SHP77 (cell line): Measurements from ENCODE around the gene C1QTNF9B.

ENCODE experiments used
- DNase-seq, 2 experiments: peaks; one replicate each; lab custom pipeline; 2025; lab: John Stamatoyannopoulos, UW

Gene C1QTNF9B

GRCh38 chr13:23859455-23859854 is 37.8 kb downstream of the C1QTNF9B start:
- DNase-seq: no peak

GRCh38 chr13:23858546-23858945 is 38.8 kb downstream of the C1QTNF9B start:
- no peak for DNase-seq

- no peak for DNase-seq
These were observed 41.1 kb downstream of the C1QTNF9B start for GRCh38 chr13:23856008-23856750.

DNA sequence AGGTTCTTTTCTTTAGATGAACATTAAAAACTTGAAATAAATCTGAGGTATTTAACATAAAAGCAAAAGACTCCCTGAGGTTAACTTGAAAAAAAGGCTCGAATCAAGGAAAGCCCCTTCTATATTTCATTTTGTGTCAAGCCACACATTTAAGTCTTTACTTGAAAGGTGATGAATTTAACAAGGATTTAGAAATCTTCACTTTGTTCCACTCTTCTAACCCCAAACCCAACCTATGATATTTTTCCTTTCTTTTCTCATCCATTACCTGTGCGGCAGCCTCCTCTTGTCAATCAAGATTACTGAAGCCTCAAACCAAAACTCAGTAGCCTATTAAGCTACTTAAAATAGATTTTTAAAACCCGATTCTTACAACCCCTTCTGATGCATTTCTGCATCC is 41.9 kb downstream of the C1QTNF9B start:
- no peak for DNase-seq

DNA sequence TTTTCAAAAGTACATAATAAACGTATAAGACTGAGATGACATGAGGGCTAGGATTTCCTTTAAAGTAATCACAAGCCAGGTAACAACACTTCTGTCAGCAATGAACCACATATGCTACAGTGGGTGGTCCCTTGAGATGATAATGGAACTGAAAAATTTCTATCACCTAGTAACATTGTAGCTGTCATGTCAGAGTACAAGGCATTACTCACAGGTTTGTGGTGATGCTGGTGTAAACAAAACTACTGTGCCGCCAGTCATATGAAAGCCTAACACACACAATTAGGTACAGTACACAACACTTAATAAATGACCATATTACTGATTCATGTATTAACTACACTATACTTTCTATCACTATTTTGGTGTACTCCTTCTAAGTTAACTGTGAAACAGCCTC is 45.0 kb downstream of the C1QTNF9B start:
- DNase-seq: no peak

GRCh38 chr13:23851106-23851505 is 46.2 kb downstream of the C1QTNF9B start:
- DNase-seq: no peak

- DNase-seq: no peak
These were observed 47.2 kb downstream of the C1QTNF9B start for GRCh38 chr13:23850134-23850533.

- no peak for DNase-seq
These were observed 47.6 kb downstream of the C1QTNF9B start for GRCh38 chr13:23849670-23850069.

DNA sequence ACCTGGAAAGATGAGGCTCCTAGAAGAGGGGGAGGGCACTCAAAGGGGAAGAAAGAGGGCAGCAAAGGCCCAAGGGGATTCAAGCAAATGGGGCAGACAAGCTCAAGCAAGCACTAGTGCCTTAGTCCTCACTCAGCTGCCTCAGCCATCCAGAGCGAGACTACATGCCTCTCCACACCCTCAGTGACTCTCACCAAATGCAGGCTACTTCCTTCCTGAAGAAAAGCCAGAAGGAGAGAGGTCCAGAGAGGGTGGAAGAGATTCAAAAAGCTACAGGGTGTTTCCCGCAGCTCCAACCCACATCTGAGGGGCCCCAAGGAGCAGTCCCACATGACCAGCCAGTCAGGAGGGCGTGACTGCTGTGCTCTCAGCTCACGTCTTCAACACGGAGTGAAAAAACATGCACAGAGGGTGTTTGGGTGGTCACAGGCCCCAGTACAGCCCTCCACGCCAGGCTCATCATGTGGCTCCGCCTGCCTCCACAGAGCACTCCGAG is 48.6 kb downstream of the C1QTNF9B start:
- DNase-seq: no peak

GRCh38 chr13:23848019-23848418 is 49.3 kb downstream of the C1QTNF9B start:
- DNase-seq: no peak

GRCh38 chr13:23847497-23847896 is 49.8 kb downstream of the C1QTNF9B start:
- DNase-seq: no peak

DNA sequence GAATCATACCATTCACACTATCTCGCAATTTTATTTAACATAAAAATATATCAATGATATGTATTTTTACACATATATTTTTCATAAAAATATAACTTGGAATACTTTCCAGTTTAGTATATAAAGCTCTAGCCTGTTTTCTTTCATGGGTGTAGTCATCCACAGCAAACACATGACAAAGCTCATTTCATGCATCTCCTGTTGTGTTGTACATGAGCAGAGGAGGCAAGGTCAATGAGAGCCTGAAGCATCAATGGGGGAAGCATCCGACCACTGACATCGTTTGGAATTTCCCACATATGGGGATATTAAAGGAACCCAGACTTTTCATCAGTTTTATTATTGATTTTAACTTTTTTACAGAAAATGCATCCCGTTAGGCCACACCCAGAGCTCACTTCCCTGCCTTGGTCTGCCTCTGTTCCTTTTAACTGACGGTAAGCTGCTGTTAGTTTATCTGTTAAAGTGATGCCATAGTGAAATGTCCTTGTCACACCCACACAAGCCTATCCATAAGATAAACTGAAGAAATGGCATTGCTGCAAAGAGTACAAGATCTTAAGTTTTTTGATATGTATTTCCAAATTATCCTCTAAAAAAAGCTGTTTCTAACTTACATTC is 52.1 kb downstream of the C1QTNF9B start:
- no peak for DNase-seq

- no peak for DNase-seq
These were observed 53.2 kb downstream of the C1QTNF9B start for GRCh38 chr13:23844132-23844531.

GRCh38 chr13:23843436-23843835 is 53.9 kb downstream of the C1QTNF9B start:
- DNase-seq: no peak

DNA sequence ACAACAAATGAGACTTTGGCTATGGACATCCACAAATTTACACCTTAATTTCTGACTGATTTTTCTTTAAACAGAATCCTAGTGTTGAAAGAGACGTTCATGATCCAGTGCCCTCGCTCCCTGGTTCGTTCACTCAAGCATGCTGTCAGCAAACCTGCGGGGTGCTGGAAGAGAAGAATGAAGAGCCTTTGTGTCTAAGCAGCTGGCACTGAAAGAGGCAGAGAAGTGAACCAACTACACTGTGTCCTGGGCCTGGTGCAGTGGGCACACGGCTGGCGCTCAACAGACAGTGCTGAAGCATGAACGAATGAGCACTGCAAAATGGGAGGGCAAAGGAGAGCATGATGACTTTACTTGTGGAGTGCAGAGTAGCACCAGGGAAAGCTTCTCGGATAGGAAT is 54.9 kb downstream of the C1QTNF9B start:
- DNase-seq: no peak
